ENCODE measurements around the gene CRAT.

CRAT gene

GRCh38 chr9:129108805-129109536 is 1.6 kb downstream of the CRAT start:
- no peak for DNase-seq

GRCh38 chr9:129108083-129108804 is 2.3 kb downstream of the CRAT start:
- DNase-seq, result no peak

- DNase-seq, result no peak
Measured at GRCh38 chr9:129107651-129108050, 2.9 kb downstream of the CRAT start.

- DNase-seq, result no peak
Measured at GRCh38 chr9:129105857-129106694, 4.5 kb downstream of the CRAT start.

GRCh38 chr9:129104051-129104450 is 6.5 kb downstream of the CRAT start:
- no peak for DNase-seq

GRCh38 chr9:129103595-129103965 is 7.0 kb downstream of the CRAT start:
- DNase-seq, result no peak

GRCh38 chr9:129102791-129103594 is 7.6 kb downstream of the CRAT start:
- DNase-seq, result peak in 1 of 2 donors; percentile 33

GRCh38 chr9:129102095-129102525 is 8.5 kb downstream of the CRAT start:
- DNase-seq, result no peak

- DNase-seq, result no peak
Measured at GRCh38 chr9:129101279-129101678, 9.3 kb downstream of the CRAT start.

GRCh38 chr9:129100383-129101169 is 10.0 kb downstream of the CRAT start:
- no peak for DNase-seq

GRCh38 chr9:129098328-129098727 is 12.3 kb downstream of the CRAT start:
- DNase-seq, result no peak

GRCh38 chr9:129097671-129098306 is 12.8 kb downstream of the CRAT start:
- DNase-seq, result no peak

GRCh38 chr9:129095908-129096307 is 14.7 kb downstream of the CRAT start:
- DNase-seq, result no peak

- no peak for DNase-seq
Measured at GRCh38 chr9:129095170-129095667, 15.4 kb downstream of the CRAT start.

- no peak for DNase-seq
Measured at GRCh38 chr9:129094387-129095169, 16.0 kb downstream of the CRAT start.

- DNase-seq, result no peak
Measured at GRCh38 chr9:129093602-129094386, 16.8 kb downstream of the CRAT start.

GRCh38 chr9:129089246-129089645 is 21.3 kb downstream of the CRAT start:
- DNase-seq, result no peak

- no peak for DNase-seq
Measured at GRCh38 chr9:129084087-129084486, 26.5 kb downstream of the CRAT start.

GRCh38 chr9:129081388-129081904 is 29.1 kb downstream of the CRAT start:
- DNase-seq, result peak in 1 of 2 donors; percentile 37
